ENCODE measurements around the gene HSPBP1. TPM values are rescaled to one million over a fixed set of nuclear protein-coding genes. Genes with fewer than 3 reads are reported as not detected.

Gene HSPBP1
- total RNA-seq, 1 experiment from 2014 or later, result 83.4 TPM

DNA sequence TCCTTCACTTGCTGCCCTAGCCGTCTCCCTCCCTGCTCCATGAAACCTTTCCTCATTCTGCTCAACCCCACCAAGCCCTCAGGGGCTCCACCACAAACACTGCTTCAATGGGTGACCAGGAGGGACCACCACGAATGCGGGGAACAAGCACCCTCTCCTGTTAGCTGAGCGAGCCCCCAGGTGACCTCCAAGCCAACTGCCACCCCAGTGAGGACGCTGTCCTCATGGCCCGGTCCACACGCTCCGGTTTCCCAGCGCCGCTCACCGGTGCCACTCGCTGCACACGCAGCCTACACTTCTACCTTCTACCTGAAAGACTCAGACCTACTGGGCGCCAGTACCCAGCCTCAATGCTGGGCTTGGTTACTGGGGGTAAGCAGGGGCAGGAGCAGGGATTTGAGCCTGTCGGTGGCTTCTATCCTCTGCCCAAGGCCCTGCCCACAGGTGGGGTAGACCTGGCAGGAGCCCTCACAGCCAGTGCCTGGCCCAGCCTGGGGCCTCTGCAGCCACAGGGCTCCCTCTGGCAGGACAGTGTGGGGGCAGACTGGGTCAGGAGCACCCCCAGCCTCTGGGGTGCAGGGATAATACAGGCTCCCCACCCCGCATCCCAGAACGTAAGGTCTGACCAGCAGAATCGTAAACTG lies 50.6 kb downstream of the HSPBP1 start:
- no peak for DNase-seq (ENCODE audit: low spot score)
- ChIA-PET POLR2A (ENCODE audit: low non-redundant PET) (no interaction called here), CTCF (no interaction called here)
- H3K27ac ChIP-seq (ENCODE audit: low read depth, low read length, poor library complexity, severe bottlenecking), result no peak overlapping the region
- H3K4me3 ChIP-seq (ENCODE audit: low read depth, low read length, poor library complexity, severe bottlenecking), result no peak overlapping the region
- no peaks in the 10 kb centered on the region for H3K9me3 ChIP-seq (ENCODE audit: low read depth, low read length, poor library complexity, severe bottlenecking)
- H3K36me3 ChIP-seq (ENCODE audit: insufficient read depth, low read length, poor library complexity, severe bottlenecking), result peaks cover 31% of the 10 kb centered on the region
- TF ChIP-seq, protein P1, sequence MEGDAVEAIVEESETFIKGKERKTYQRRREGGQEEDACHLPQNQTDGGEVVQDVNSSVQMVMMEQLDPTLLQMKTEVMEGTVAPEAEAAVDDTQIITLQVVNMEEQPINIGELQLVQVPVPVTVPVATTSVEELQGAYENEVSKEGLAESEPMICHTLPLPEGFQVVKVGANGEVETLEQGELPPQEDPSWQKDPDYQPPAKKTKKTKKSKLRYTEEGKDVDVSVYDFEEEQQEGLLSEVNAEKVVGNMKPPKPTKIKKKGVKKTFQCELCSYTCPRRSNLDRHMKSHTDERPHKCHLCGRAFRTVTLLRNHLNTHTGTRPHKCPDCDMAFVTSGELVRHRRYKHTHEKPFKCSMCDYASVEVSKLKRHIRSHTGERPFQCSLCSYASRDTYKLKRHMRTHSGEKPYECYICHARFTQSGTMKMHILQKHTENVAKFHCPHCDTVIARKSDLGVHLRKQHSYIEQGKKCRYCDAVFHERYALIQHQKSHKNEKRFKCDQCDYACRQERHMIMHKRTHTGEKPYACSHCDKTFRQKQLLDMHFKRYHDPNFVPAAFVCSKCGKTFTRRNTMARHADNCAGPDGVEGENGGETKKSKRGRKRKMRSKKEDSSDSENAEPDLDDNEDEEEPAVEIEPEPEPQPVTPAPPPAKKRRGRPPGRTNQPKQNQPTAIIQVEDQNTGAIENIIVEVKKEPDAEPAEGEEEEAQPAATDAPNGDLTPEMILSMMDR (conservative IDR thresholded peaks at IDR 0.05; ENCODE audit: low read depth, low read length), result no peak
- no peak for TF ChIP-seq EZH2 (IDR thresholded peaks at IDR 0.05; ENCODE audit: borderline replicate concordance, low read depth, low read length, poor library complexity, severe bottlenecking)
- H3K27me3 ChIP-seq (replicated peaks; ENCODE audit: insufficient read depth, low read depth, low read length, poor library complexity), result no peaks in the 10 kb centered on the region
- BruUV-seq (replicated peaks), result no TSS peak
- H3K4me1 ChIP-seq (ENCODE audit: insufficient read depth, low read length, poor library complexity, severe bottlenecking), result no peaks in the 10 kb centered on the region
- intact Hi-C loops (cut with micrococcal nuclease; ENCODE audit: unreplicated experiment), result no loop called here

GRCh38 chr19:55228403-55229031 lies 51.4 kb downstream of the HSPBP1 start, which contains the start of gene TMEM86B:
TSS of gene TMEM86B (minus strand) at chr19:55228763. CDS start at chr19:55228741, 22 bp downstream.
- intact Hi-C loops (cut with micrococcal nuclease; ENCODE audit: unreplicated experiment), result no loop called here
- no TSS peak for BruUV-seq (replicated peaks)
- TF ChIP-seq, protein P1 (conservative IDR thresholded peaks at IDR 0.05; ENCODE audit: low read depth, low read length), result no peak
- no peak for TF ChIP-seq EZH2 (IDR thresholded peaks at IDR 0.05; ENCODE audit: borderline replicate concordance, low read depth, low read length, poor library complexity, severe bottlenecking)
- Histone ChIP-seq H3K27ac (ENCODE audit: low read depth, low read length, poor library complexity, severe bottlenecking) (no peak within 1 kb of the TSS), H3K36me3 (ENCODE audit: insufficient read depth, low read length, poor library complexity, severe bottlenecking) (peaks cover 26% of the 10 kb centered on the region), H3K4me1 (ENCODE audit: insufficient read depth, low read length, poor library complexity, severe bottlenecking) (no peaks in the 10 kb centered on the region), H3K27me3 (replicated peaks; ENCODE audit: insufficient read depth, low read depth, low read length, poor library complexity) (no peaks in the 10 kb centered on the region), H3K4me3 (ENCODE audit: low read depth, low read length, poor library complexity, severe bottlenecking) (no peak within 1 kb of the TSS), H3K9me3 (ENCODE audit: low read depth, low read length, poor library complexity, severe bottlenecking) (no peaks in the 10 kb centered on the region)
- DNase-seq (ENCODE audit: low spot score), result no peak
- ChIA-PET POLR2A (ENCODE audit: low non-redundant PET) (no interaction called here), CTCF (no interaction called here)

- TF ChIP-seq EZH2 (IDR thresholded peaks at IDR 0.05; ENCODE audit: borderline replicate concordance, low read depth, low read length, poor library complexity, severe bottlenecking), result no peak
- TF ChIP-seq, protein P1 (conservative IDR thresholded peaks at IDR 0.05; ENCODE audit: low read depth, low read length), result no peak
- H3K36me3 ChIP-seq (ENCODE audit: insufficient read depth, low read length, poor library complexity, severe bottlenecking), result peaks cover 22% of the 10 kb centered on the region
- no peak for DNase-seq (ENCODE audit: low spot score)
- POLR2A ChIA-PET (ENCODE audit: low non-redundant PET), result no interaction called here
- H3K4me1 ChIP-seq (ENCODE audit: insufficient read depth, low read length, poor library complexity, severe bottlenecking), result no peaks in the 10 kb centered on the region
- intact Hi-C loops (cut with micrococcal nuclease; ENCODE audit: unreplicated experiment), result no loop called here
- BruUV-seq (replicated peaks), result no TSS peak
- H3K27ac ChIP-seq (ENCODE audit: low read depth, low read length, poor library complexity, severe bottlenecking), result no peak overlapping the region
- no peaks in the 10 kb centered on the region for H3K27me3 ChIP-seq (replicated peaks; ENCODE audit: insufficient read depth, low read depth, low read length, poor library complexity)
- H3K9me3 ChIP-seq (ENCODE audit: low read depth, low read length, poor library complexity, severe bottlenecking), result no peaks in the 10 kb centered on the region
- CTCF ChIA-PET, result no interaction called here
- no peak overlapping the region for H3K4me3 ChIP-seq (ENCODE audit: low read depth, low read length, poor library complexity, severe bottlenecking)
These were observed 51.9 kb downstream of the HSPBP1 start for GRCh38 chr19:55228015-55228391.

Data from A673 (cell line).